ENCODE results near the gene SARDH. TPM values are rescaled to one million over a fixed set of nuclear protein-coding genes. Genes with fewer than 3 reads are reported as not detected.

SARDH gene
- total and polyA plus RNA-seq, 10 donors, result 1.0 to 4.5 (median 2.3) TPM

DNA sequence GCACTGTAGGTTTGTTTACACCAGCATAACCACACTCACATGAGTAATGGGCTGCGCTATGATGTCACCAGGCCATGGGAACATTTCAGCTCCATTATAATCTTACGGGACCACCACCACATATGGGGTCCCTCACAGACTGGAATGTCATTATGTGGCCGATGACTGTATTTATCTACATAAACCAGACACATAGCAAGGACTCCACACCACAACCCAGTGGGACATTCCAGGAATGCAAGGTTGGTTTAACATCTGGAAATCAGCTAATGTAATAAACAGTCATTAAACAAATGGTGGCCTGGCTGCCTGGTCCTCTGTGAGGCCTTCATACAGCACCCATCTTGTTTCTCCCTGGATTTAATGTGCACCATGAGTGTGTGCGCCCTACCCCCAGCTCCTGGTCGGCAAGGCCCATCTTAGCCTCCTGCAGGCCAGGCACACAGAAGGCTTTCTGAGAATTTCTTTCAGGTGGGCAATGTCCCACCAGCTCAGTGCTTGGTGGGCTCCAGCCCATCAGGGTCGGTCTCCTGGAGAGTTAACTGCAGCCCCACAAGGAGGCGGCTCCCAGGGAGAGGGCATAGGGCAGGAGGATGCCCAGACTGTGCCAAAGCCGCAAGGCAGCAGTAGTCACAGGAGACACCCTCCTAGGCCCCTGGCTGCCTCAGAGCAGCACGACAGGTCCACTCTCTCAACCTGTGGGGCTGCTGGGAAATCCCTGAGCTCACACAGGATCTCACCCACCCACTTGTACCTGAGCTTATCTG, 35.9 kb upstream of the SARDH start:
- TF ChIP-seq POLR2A (IDR thresholded peaks at IDR 0.05) (no peak), POLR2AphosphoS5 (IDR thresholded peaks at IDR 0.05) (no peak)
- TF ChIP-seq, protein P1, sequence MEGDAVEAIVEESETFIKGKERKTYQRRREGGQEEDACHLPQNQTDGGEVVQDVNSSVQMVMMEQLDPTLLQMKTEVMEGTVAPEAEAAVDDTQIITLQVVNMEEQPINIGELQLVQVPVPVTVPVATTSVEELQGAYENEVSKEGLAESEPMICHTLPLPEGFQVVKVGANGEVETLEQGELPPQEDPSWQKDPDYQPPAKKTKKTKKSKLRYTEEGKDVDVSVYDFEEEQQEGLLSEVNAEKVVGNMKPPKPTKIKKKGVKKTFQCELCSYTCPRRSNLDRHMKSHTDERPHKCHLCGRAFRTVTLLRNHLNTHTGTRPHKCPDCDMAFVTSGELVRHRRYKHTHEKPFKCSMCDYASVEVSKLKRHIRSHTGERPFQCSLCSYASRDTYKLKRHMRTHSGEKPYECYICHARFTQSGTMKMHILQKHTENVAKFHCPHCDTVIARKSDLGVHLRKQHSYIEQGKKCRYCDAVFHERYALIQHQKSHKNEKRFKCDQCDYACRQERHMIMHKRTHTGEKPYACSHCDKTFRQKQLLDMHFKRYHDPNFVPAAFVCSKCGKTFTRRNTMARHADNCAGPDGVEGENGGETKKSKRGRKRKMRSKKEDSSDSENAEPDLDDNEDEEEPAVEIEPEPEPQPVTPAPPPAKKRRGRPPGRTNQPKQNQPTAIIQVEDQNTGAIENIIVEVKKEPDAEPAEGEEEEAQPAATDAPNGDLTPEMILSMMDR (IDR thresholded peaks at IDR 0.05 in 8 of 11, conservative IDR thresholded peaks at IDR 0.05 in 3 of 11), result no peak
- peak; percentile 49 for DNase-seq
- Histone ChIP-seq H3K27ac (no peak overlapping the region), H3K4me3 (no peak overlapping the region), H3K9me3 (peaks cover 0 to 15% (median 3%) of the 10 kb centered on the region in 8 donors), H3K36me3 (peaks cover 0 to 99% (median 63%) of the 10 kb centered on the region in 6 donors), H3K27me3 (replicated peaks in 1 of 7) (no peaks in the 10 kb centered on the region), H3K4me1 (no peaks in the 10 kb centered on the region)
- intact Hi-C loops (cut with DNase I; ENCODE audit: low total_unique reads), result no loop called here
- 90 to 98% (median 94%) methylated on average over 5 to 9 of the region's 9 CpGs for WGBS, 5 donors

DNA sequence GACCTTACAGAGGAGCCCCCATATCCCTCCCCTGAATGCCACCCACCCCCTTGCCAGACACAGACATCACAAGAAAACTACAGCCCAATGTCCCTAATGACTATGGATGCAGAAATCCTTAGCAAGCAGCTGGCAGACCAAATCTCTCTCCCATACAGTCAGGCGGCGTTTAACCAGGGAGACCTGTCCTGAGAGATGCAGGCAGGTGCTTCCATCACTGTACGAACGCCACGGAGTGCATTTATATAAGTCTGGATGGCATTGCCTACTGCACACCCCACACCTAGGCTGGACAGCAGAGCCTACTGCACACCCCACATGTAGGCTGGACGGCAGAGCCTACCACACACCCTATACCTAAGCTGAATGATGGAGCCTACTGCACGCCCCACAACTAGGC, 34.4 kb upstream of the SARDH start:
- Histone ChIP-seq H3K9me3 (peaks cover 0 to 25% (median 11%) of the 10 kb centered on the region in 8 donors), H3K4me3 (no peak overlapping the region), H3K27ac (no peak overlapping the region), H3K27me3 (replicated peaks in 1 of 7) (no peaks in the 10 kb centered on the region), H3K4me1 (no peaks in the 10 kb centered on the region), H3K36me3 (peaks cover 5 to 99% (median 68%) of the 10 kb centered on the region in 6 donors)
- DNase-seq, result peak; percentile 14
- TF ChIP-seq POLR2A (IDR thresholded peaks at IDR 0.05) (no peak), POLR2AphosphoS5 (IDR thresholded peaks at IDR 0.05) (no peak)
- TF ChIP-seq, protein P1 (IDR thresholded peaks at IDR 0.05 in 8 of 11, conservative IDR thresholded peaks at IDR 0.05 in 3 of 11), result no peak
- intact Hi-C loops (cut with DNase I; ENCODE audit: low total_unique reads), result no loop called here
- 78 to 96% (median 95%) methylated on average over 4 to 7 of the region's 7 CpGs for WGBS, 5 donors

DNA sequence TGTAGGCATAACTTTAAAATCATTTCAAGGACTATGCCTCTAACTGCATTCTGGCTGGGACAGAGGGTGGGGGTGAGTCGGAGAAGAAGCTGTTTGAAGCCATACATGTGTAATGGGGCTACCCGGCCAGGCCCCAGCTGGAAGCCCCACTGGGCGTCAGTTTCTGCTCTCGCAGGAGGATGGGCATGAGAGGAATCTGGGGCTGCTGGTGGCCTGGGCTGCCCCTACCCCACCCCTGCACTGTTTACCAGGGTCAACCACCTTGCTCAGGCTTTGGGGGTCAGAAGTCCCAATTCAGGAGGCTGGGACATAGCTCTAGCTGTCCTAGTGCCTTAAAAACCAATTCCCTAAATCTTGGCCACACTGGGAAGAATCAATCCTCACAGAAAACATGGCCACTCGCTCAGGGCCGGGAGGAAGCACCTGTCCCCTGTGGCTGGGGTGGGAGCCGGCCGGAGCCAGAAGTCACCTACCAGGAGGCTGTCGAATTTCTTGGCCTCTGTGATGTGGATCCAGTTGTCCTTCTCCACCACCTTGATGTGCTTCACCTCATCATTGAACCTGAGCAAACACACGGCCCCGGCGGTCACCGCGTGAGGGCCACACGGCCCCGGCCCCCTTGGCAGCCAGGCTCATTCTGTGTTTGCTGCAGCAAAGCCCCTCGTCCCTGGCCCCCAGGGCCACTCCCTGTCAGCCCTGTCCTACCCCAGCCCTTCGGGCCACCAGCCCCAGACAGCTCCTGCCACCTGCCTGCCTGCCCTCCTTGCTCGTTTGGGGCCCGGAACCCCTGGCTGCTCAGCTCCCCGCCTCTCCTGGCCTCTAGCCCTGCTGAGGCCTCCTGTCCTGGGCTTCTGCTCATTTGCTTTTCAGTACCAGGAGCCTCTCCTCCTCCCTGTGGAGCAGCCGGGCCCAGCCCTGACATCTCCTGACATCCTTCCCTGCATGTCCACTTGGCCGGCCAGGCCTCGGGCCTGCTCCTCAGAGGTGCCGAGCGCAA, 33.6 kb upstream of the SARDH start:
- TF ChIP-seq POLR2A (IDR thresholded peaks at IDR 0.05) (no peak), POLR2AphosphoS5 (IDR thresholded peaks at IDR 0.05) (no peak)
- TF ChIP-seq, protein P1 (IDR thresholded peaks at IDR 0.05 in 8 of 11, conservative IDR thresholded peaks at IDR 0.05 in 3 of 11), result no peak
- DNase-seq, result peak; percentile 65
- no peak overlapping the region for H3K27ac ChIP-seq
- peaks cover 0 to 33% (median 19%) of the 10 kb centered on the region in 8 donors for H3K9me3 ChIP-seq
- no peaks in the 10 kb centered on the region for H3K4me1 ChIP-seq
- intact Hi-C loops (cut with DNase I; ENCODE audit: low total_unique reads), result no loop called here
- WGBS, 5 donors, result 88 to 96% (median 91%) methylated on average over 22 to 26 of the region's 26 CpGs
- no peak overlapping the region for H3K4me3 ChIP-seq
- no peaks in the 10 kb centered on the region for H3K27me3 ChIP-seq (replicated peaks in 1 of 7)
- peaks cover 5 to 99% (median 75%) of the 10 kb centered on the region in 6 donors for H3K36me3 ChIP-seq

All from spleen (tissue), 11 donors.